PC-3 (cell line): ENCODE results near the gene BRIP1. TPM values are rescaled to one million over a fixed set of nuclear protein-coding genes. Genes with fewer than 3 reads are reported as not detected.

Source experiments
- ATAC-seq: fragments of 200-7000 bp; cut with Tn5 transposase; 2 replicates; pipeline ENCODE4 v1.9.1; 2020; ENCODE audit warnings: mild to moderate bottlenecking, moderate library complexity
- BruUV-seq: library from RNA; stranded (reverse); fragments of 400-500 nt; replicated peaks from 2 replicates; lab custom pipeline; 2021; lab: Mats Ljungman, UMichigan
- CTCF ChIA-PET: fragments of 300-600 bp; sonication (Branson Sonifier 250); formaldehyde crosslinking; loops from one replicate; lab custom pipeline; 2022; ENCODE audit warnings: antibody characterized with exemption; lab: Charles Lee
- POLR2A ChIA-PET: fragments of 300-600 bp; sonication (Branson Sonifier 250); formaldehyde crosslinking; loops from one replicate; lab custom pipeline; 2022; ENCODE audit warnings: antibody characterized with exemption; ENCODE audit not compliant: unreplicated experiment; lab: Charles Lee
- DNase-seq: peaks from one replicate; pipeline ENCODE4 v3.0.0-alpha.2; 2015
- H2AFZ ChIP-seq: fragments of 300-600 bp; sonication (generic); 2 replicates; pipeline ENCODE4 v1.6.0; 2016; ENCODE audit warnings: antibody characterized with exemption, low read length
- H3F3A ChIP-seq: fragments of 300-600 bp; sonication (generic); one replicate; pipeline ENCODE4 v1.6.0; 2017; ENCODE audit warnings: antibody characterized with exemption, low read length, control low read depth, mild to moderate bottlenecking; ENCODE audit not compliant: unreplicated experiment
- H3K27ac ChIP-seq: fragments of 300-600 bp; sonication (generic); 2 replicates; pipeline ENCODE4 v1.5.1; 2016; ENCODE audit warnings: mild to moderate bottlenecking, low read length
- H3K27me3 ChIP-seq: fragments of 300-600 bp; sonication (generic); 2 replicates; pipeline ENCODE4 v1.6.1; 2016; ENCODE audit warnings: low read length, mixed read lengths
- H3K36me3 ChIP-seq: fragments of 300-600 bp; sonication (generic); 2 replicates; pipeline ENCODE4 v1.6.1; 2016; ENCODE audit warnings: low read depth, mixed run types, low read length, mixed read lengths
- H3K4me1 ChIP-seq: fragments of 300-600 bp; sonication (generic); 2 replicates; pipeline ENCODE4 v1.5.1; 2016; ENCODE audit warnings: low read length; ENCODE audit not compliant: insufficient read depth
- H3K4me2 ChIP-seq: fragments of 300-600 bp; sonication (generic); 2 replicates; pipeline ENCODE4 v1.6.0; 2016; ENCODE audit warnings: low read length
- H3K4me3 ChIP-seq: fragments of 300-600 bp; sonication (generic); 2 replicates; pipeline ENCODE4 v1.5.1; 2016; ENCODE audit warnings: mild to moderate bottlenecking, low read length, mixed read lengths
- H3K79me2 ChIP-seq: fragments of 300-600 bp; sonication (generic); 2 replicates; pipeline ENCODE4 v1.6.1; 2017; ENCODE audit warnings: low read length, mixed read lengths
- H3K9ac ChIP-seq: fragments of 300-600 bp; sonication (generic); 2 replicates; pipeline ENCODE4 v1.6.0; 2016; ENCODE audit warnings: mild to moderate bottlenecking, low read length
- H3K9me2 ChIP-seq: fragments of 300-600 bp; sonication (generic); replicated peaks from 2 replicates; pipeline ENCODE4 v1.6.1; 2016; ENCODE audit warnings: mixed run types, low read length, mixed read lengths
- H3K9me3 ChIP-seq: fragments of 300-600 bp; sonication (generic); 2 replicates; pipeline ENCODE4 v1.6.1; 2016; ENCODE audit warnings: low read length, mixed read lengths
- H4K20me1 ChIP-seq: fragments of 300-600 bp; sonication (generic); 2 replicates; pipeline ENCODE4 v1.6.1; 2016; ENCODE audit warnings: low read length, mixed read lengths
- CTCF ChIP-seq: fragments of 300-600 bp; sonication (generic); conservative IDR thresholded peaks from 2 replicates; pipeline ENCODE4 v1.5.1; 2017; ENCODE audit warnings: antibody characterized with exemption, low read depth, mild to moderate bottlenecking, low read length
- EZH2 ChIP-seq: fragments of 300-600 bp; sonication (generic); IDR thresholded peaks from one replicate; pipeline ENCODE4 v1.6.1; 2017; ENCODE audit warnings: antibody characterized with exemption, mild to moderate bottlenecking, low read length; ENCODE audit not compliant: unreplicated experiment
- EZH2phosphoT487 ChIP-seq: fragments of 300-600 bp; sonication (generic); IDR thresholded peaks from 2 replicates; pipeline ENCODE4 v1.6.1; 2018; ENCODE audit warnings: mild to moderate bottlenecking, antibody characterized with exemption, low read length, borderline replicate concordance
- intact Hi-C: fragments of 100-400 bp; cut with micrococcal nuclease; formaldehyde crosslinking; loops from 2 replicates; pipeline ENCODE4 v1.9.0; 2023
- total RNA-seq: library from RNA; depleted of rRNA; stranded (reverse); fragments of >200 nt; gene quantifications from 2 replicates; pipeline ENCODE4 v1.2.3, GENCODE V29; 2014

The BRIP1 gene
- total RNA-seq, 1 experiment from 2014 or later, result 21.1 TPM

- ChIA-PET CTCF (no interaction called here), POLR2A (interaction anchor here (0.6 kb wide), 1 partner anchor 55 kb away, joined by 5 read pairs; no protein-coding TSS in a partner anchor)
- H3K36me3 ChIP-seq, result no peaks in the 10 kb centered on the region
- H3K4me2 ChIP-seq, result no peak overlapping the region
- no peak overlapping the region for H3K4me3 ChIP-seq
- ATAC-seq, result no peak
- H3K79me2 ChIP-seq, result no peaks in the 10 kb centered on the region
- H3K27me3 ChIP-seq, result no peaks in the 10 kb centered on the region
- H3K4me1 ChIP-seq, result no peaks in the 10 kb centered on the region
- H3F3A ChIP-seq, result no peaks in the 10 kb centered on the region
- intact Hi-C loops, result no loop called here
- no peak for DNase-seq
- H3K27ac ChIP-seq, result no peak overlapping the region
- H3K9me3 ChIP-seq, result no peaks in the 10 kb centered on the region
- H3K9ac ChIP-seq, result no peak overlapping the region
- no peaks in the 10 kb centered on the region for H3K9me2 ChIP-seq
- no TSS peak for BruUV-seq
- H4K20me1 ChIP-seq, result no peaks in the 10 kb centered on the region
- H2AFZ ChIP-seq, result no peak overlapping the region
- TF ChIP-seq EZH2 (no peak), CTCF (no peak), EZH2phosphoT487 (no peak)
Observed at GRCh38 chr17:61660746-61661485, 202.4 kb downstream of the BRIP1 start.

GRCh38 chr17:61659437-61659836 is 203.9 kb downstream of the BRIP1 start:
- Histone ChIP-seq H3K9me3 (no peaks in the 10 kb centered on the region), H2AFZ (no peak overlapping the region), H3K9me2 (no peaks in the 10 kb centered on the region), H3K36me3 (no peaks in the 10 kb centered on the region), H3K27ac (no peak overlapping the region), H3K79me2 (no peaks in the 10 kb centered on the region), H3K9ac (no peak overlapping the region), H3K27me3 (no peaks in the 10 kb centered on the region), H3K4me3 (no peak overlapping the region), H3F3A (no peaks in the 10 kb centered on the region), H4K20me1 (no peaks in the 10 kb centered on the region), H3K4me2 (no peak overlapping the region), H3K4me1 (no peaks in the 10 kb centered on the region)
- ATAC-seq (no peak), DNase-seq (no peak)
- TF ChIP-seq EZH2 (no peak), EZH2phosphoT487 (no peak)
- BruUV-seq, result no TSS peak
- CTCF ChIA-PET, result no interaction called here
- intact Hi-C loops, result no loop called here
- POLR2A ChIA-PET, result no interaction called here

- Histone ChIP-seq H4K20me1 (no peaks in the 10 kb centered on the region), H2AFZ (no peak overlapping the region), H3K4me3 (no peak overlapping the region), H3K27me3 (no peaks in the 10 kb centered on the region), H3K9ac (no peak overlapping the region), H3K9me2 (no peaks in the 10 kb centered on the region), H3K9me3 (no peaks in the 10 kb centered on the region), H3K79me2 (no peaks in the 10 kb centered on the region), H3K27ac (no peak overlapping the region), H3K4me1 (no peaks in the 10 kb centered on the region), H3F3A (no peaks in the 10 kb centered on the region), H3K36me3 (no peaks in the 10 kb centered on the region), H3K4me2 (no peak overlapping the region)
- BruUV-seq, result no TSS peak
- TF ChIP-seq CTCF (no peak), EZH2phosphoT487 (no peak), EZH2 (no peak)
- intact Hi-C loops, result no loop called here
- ChIA-PET POLR2A (no interaction called here), CTCF (no interaction called here)
- ATAC-seq (no peak), DNase-seq (no peak)
Observed at GRCh38 chr17:61658183-61658582, 205.1 kb downstream of the BRIP1 start.
